H1 (cell line): ENCODE data around the gene TPSD1. TPM values are rescaled to one million over a fixed set of nuclear protein-coding genes. Genes with fewer than 3 reads are reported as not detected.

Experiments
- CTCF ChIA-PET: fragments of 300-600 bp; sonication (Branson Sonifier 250); formaldehyde crosslinking; loops from one replicate; lab custom pipeline; 2021; ENCODE audit not compliant: partially characterized antibody; lab: Charles Lee
- POLR2A ChIA-PET: fragments of 300-600 bp; sonication (Branson Sonifier 250); formaldehyde crosslinking; loops from one replicate; lab custom pipeline; 2021; ENCODE audit warnings: inconsistent platforms; ENCODE audit not compliant: partially characterized antibody; lab: Charles Lee
- DNase-seq, 2 experiments: peaks; one replicate each; pipeline versions ENCODE4 v3.0.0 to v3.0.0-alpha.2; 2010 to 2022; ENCODE audit warnings: low spot score in 2 of 2, low read depth in 1 of 2, mixed read lengths in 1 of 2
- FAIRE-seq: peaks from 2 replicates; lab custom pipeline; 2011; peaks lifted over from hg19 to GRCh38; lab: Jason Lieb, UNC
- H2AFZ ChIP-seq: 2 replicates; pipeline ENCODE4 v1.8.1; 2012; ENCODE audit warnings: low read length, inconsistent platforms
- H2AK5ac ChIP-seq: 2 replicates; pipeline ENCODE4 v1.6.1; 2013; ENCODE audit warnings: low read depth, low read length
- H2BK120ac ChIP-seq: replicated peaks from 2 replicates; pipeline ENCODE3; 2013; ENCODE audit warnings: low read depth, low read length, inconsistent platforms
- H2BK12ac ChIP-seq: 2 replicates; pipeline ENCODE4 v1.6.1; 2013; ENCODE audit warnings: low read depth, low read length
- H2BK15ac ChIP-seq: 2 replicates; pipeline ENCODE4 v1.6.1; 2013; ENCODE audit warnings: low read length
- H2BK20ac ChIP-seq: 2 replicates; pipeline ENCODE4 v1.6.1; 2013; ENCODE audit warnings: low read length
- H2BK5ac ChIP-seq: 2 replicates; pipeline ENCODE4 v1.6.1; 2013; ENCODE audit warnings: low read depth, low read length
- H3K14ac ChIP-seq: 2 replicates; pipeline ENCODE4 v1.6.1; 2013; ENCODE audit warnings: inconsistent platforms; ENCODE audit not compliant: insufficient read length
- H3K18ac ChIP-seq: 2 replicates; pipeline ENCODE4 v1.6.1; 2013; ENCODE audit warnings: low read length; ENCODE audit errors: extremely low read depth
- H3K23ac ChIP-seq: 2 replicates; pipeline ENCODE4 v1.6.1; 2013; ENCODE audit warnings: inconsistent platforms; ENCODE audit not compliant: insufficient read length
- H3K23me2 ChIP-seq: 2 replicates; pipeline ENCODE4 v1.6.1; 2013; ENCODE audit warnings: low read depth, low read length
- H3K27ac ChIP-seq: 2 replicates; pipeline ENCODE4 v1.6.1; 2011; ENCODE audit warnings: low read depth, low read length, inconsistent platforms
- H3K27me3 ChIP-seq, 4 experiments: replicated peaks in 1 of 4; 1 replicate in 1 of 4; 2 replicates in 3 of 4; pipeline versions ENCODE4 v1.6.1 to v1.8.1; 2011 to 2013; ENCODE audit warnings: low read length in 3 of 4, mild to moderate bottlenecking in 3 of 4, inconsistent platforms in 2 of 4, mixed read lengths in 2 of 4, moderate library complexity in 1 of 4; ENCODE audit not compliant: control insufficient read depth in 3 of 4, insufficient read depth in 3 of 4; ENCODE audit errors: extremely low read depth in 1 of 4
- H3K36me3 ChIP-seq, 4 experiments: 2 replicates each; pipeline versions ENCODE4 v1.6.1 to v1.8.1; 2011 to 2013; ENCODE audit warnings: mild to moderate bottlenecking in 4 of 4, low read length in 3 of 4, moderate library complexity in 2 of 4, control low read depth in 1 of 4, inconsistent platforms in 1 of 4; ENCODE audit not compliant: insufficient read depth in 4 of 4, control insufficient read depth in 2 of 4
- H3K4ac ChIP-seq: replicated peaks from 2 replicates; pipeline ENCODE3; 2013; ENCODE audit warnings: low read length, low read depth, mixed read lengths, inconsistent platforms; ENCODE audit not compliant: insufficient read length
- H3K4me1 ChIP-seq, 4 experiments: replicated peaks in 1 of 4; 1 replicate in 1 of 4; 2 replicates in 3 of 4; pipeline versions ENCODE4 v1.6.1 to v1.8.1; 2011 to 2013; ENCODE audit warnings: low read length in 3 of 4, inconsistent platforms in 2 of 4, mixed read lengths in 1 of 4; ENCODE audit not compliant: insufficient read depth in 4 of 4, control insufficient read depth in 3 of 4
- H3K4me2 ChIP-seq, 2 experiments: 2 replicates each; pipeline versions ENCODE4 v1.6.1 to v1.8.1; 2011 to 2013; ENCODE audit warnings: low read depth in 2 of 2, low read length in 2 of 2, control low read depth in 1 of 2, inconsistent platforms in 1 of 2, mild to moderate bottlenecking in 1 of 2; ENCODE audit not compliant: insufficient read depth in 1 of 2
- H3K4me3 ChIP-seq, 4 experiments: fragments of 200-600, 300-600 bp in 1 of 4; sonication (generic), shearing (Covaris generic), sonication (Bioruptor Twin) in 1 of 4; 2 replicates each; pipeline versions ENCODE4 v1.5.1 to v1.8.1; 2011 to 2016; ENCODE audit warnings: low read length in 4 of 4, low read depth in 3 of 4, control low read depth in 2 of 4, inconsistent platforms in 2 of 4, mild to moderate bottlenecking in 2 of 4, mixed read lengths in 1 of 4, moderate library complexity in 1 of 4; ENCODE audit not compliant: insufficient read depth in 2 of 4; ENCODE audit errors: extremely low read depth in 1 of 4
- H3K56ac ChIP-seq: replicated peaks from 2 replicates; pipeline ENCODE3; 2013; ENCODE audit warnings: low read depth, mild to moderate bottlenecking, mixed read lengths, low read length, inconsistent platforms; ENCODE audit not compliant: insufficient read length
- H3K79me1 ChIP-seq: 2 replicates; pipeline ENCODE4 v1.6.1; 2013; ENCODE audit warnings: low read depth, low read length, control low read depth
- H3K79me2 ChIP-seq, 2 experiments: 2 replicates each; pipeline versions ENCODE4 v1.6.1 to v1.8.1; 2012 to 2013; ENCODE audit warnings: low read length in 2 of 2, mild to moderate bottlenecking in 2 of 2, inconsistent platforms in 1 of 2; ENCODE audit not compliant: insufficient read depth in 2 of 2, control insufficient read depth in 1 of 2
- H3K9ac ChIP-seq, 4 experiments: replicated peaks in 1 of 4; 1 replicate in 1 of 4; 2 replicates in 3 of 4; pipeline versions ENCODE4 v1.6.1 to v1.8.1; 2011 to 2013; ENCODE audit warnings: low read depth in 3 of 4, low read length in 3 of 4, control low read depth in 2 of 4, mild to moderate bottlenecking in 2 of 4, moderate library complexity in 2 of 4, inconsistent platforms in 1 of 4; ENCODE audit errors: extremely low read depth in 1 of 4
- H3K9me3 ChIP-seq, 2 experiments: 2 replicates each; pipeline versions ENCODE4 v1.6.1 to v1.8.1; 2012 to 2013; ENCODE audit warnings: mild to moderate bottlenecking in 2 of 2, moderate library complexity in 2 of 2, control low read depth in 1 of 2, inconsistent platforms in 1 of 2, low read depth in 1 of 2, low read length in 1 of 2, mixed read lengths in 1 of 2; ENCODE audit not compliant: insufficient read depth in 2 of 2
- H4K20me1 ChIP-seq, 2 experiments: replicated peaks in 1 of 2; 2 replicates each; pipeline versions ENCODE3 to v1.8.1; 2011 to 2013; ENCODE audit warnings: inconsistent platforms in 2 of 2, low read length in 2 of 2, mild to moderate bottlenecking in 1 of 2; ENCODE audit not compliant: insufficient read depth in 2 of 2, control insufficient read depth in 1 of 2
- H4K5ac ChIP-seq: 2 replicates; pipeline ENCODE4 v1.6.1; 2013; ENCODE audit warnings: low read length, low read depth, mixed read lengths, inconsistent platforms; ENCODE audit not compliant: insufficient read length
- H4K8ac ChIP-seq: 2 replicates; pipeline ENCODE4 v1.8.0; 2013; ENCODE audit warnings: mild to moderate bottlenecking, moderate library complexity, low read length, inconsistent platforms; ENCODE audit not compliant: insufficient read depth; ENCODE audit errors: extremely low read depth
- H4K91ac ChIP-seq: replicated peaks from 2 replicates; pipeline ENCODE3; 2013; ENCODE audit warnings: low read length, mixed read lengths, inconsistent platforms; ENCODE audit not compliant: insufficient read length
- CEBPB ChIP-seq: IDR thresholded peaks from 2 replicates; pipeline ENCODE4 v1.6.1; 2012; ENCODE audit warnings: low read depth, low read length
- EGR1 ChIP-seq: IDR thresholded peaks from 2 replicates; pipeline ENCODE4 v1.6.1; 2011; ENCODE audit warnings: low read depth, low read length, borderline replicate concordance
- EP300 ChIP-seq, 2 experiments: IDR thresholded peaks; 1 replicate in 1 of 2; 2 replicates in 1 of 2; pipeline ENCODE4 v1.6.1; 2011 to 2012; ENCODE audit warnings: low read depth in 2 of 2, low read length in 2 of 2, mild to moderate bottlenecking in 2 of 2, borderline replicate concordance in 1 of 2, inconsistent platforms in 1 of 2, moderate library complexity in 1 of 2
- GABPA ChIP-seq: IDR thresholded peaks from 2 replicates; pipeline ENCODE4 v1.6.1; 2011; ENCODE audit warnings: mild to moderate bottlenecking, low read length, moderate library complexity, borderline replicate concordance; ENCODE audit not compliant: insufficient read depth
- GTF2F1 ChIP-seq: IDR thresholded peaks from 2 replicates; pipeline ENCODE4 v1.6.1; 2012; ENCODE audit warnings: low read depth, low read length, improper control_type of control experiment, borderline replicate concordance
- RNF2 ChIP-seq: fragments of 200-900, 300-1000 bp; sonication (generic); IDR thresholded peaks from 2 replicates; pipeline ENCODE4 v1.7.1; 2016; ENCODE audit warnings: borderline replicate concordance, low read depth, mild to moderate bottlenecking, antibody characterized with exemption, low read length; ENCODE audit not compliant: poor library complexity, severe bottlenecking; ENCODE audit errors: missing control alignments
- RXRA ChIP-seq: IDR thresholded peaks from 2 replicates; pipeline ENCODE4 v1.6.1; 2011; ENCODE audit warnings: low read depth, mild to moderate bottlenecking, low read length, moderate library complexity; ENCODE audit not compliant: insufficient read depth
- TEAD4 ChIP-seq: IDR thresholded peaks from 2 replicates; pipeline ENCODE4 v1.6.1; 2012; ENCODE audit warnings: low read depth, low read length, inconsistent platforms, mixed read lengths
- ZNF274 ChIP-seq: IDR thresholded peaks from 2 replicates; pipeline ENCODE4 v1.7.0; 2012; ENCODE audit warnings: low read length, borderline replicate concordance; ENCODE audit errors: extremely low read depth
- WGBS, 2 experiments: shearing (Covaris generic) in 1 of 2; methylation state at CpG; one replicate each; pipeline versions ENCODE4 v1.1.6 to v1.1.7; 2013 to 2015; ENCODE audit warnings: low lambda C conversion rate in 2 of 2, mixed read lengths in 2 of 2, inconsistent platforms in 1 of 2, low coverage in 1 of 2, missing lambda C conversion rate in 1 of 2; ENCODE audit not compliant: insufficient replicate concordance in 2 of 2, insufficient coverage in 1 of 2, insufficient read length in 1 of 2; ENCODE audit errors: extremely low coverage in 1 of 2, missing lambda C conversion rate in 1 of 2; 5-methylcytosine and 5-hydroxymethylcytosine counted together
- polyA plus RNA-seq, 7 experiments: library from polyadenylated mRNA; depleted of rRNA in 3 of 7; stranded (reverse) in 5 of 7; unstranded in 2 of 7; fragments of >200 nt in 5 of 7; fragments of 200-250 nt in 2 of 7; gene quantifications; 1 replicate in 5 of 7; 2 replicates in 1 of 7; 4 replicates in 1 of 7; pipeline versions ENCODE4 v1.2.1 to v1.2.3, GENCODE V29; 2011 to 2013; ENCODE audit warnings: missing spikeins in 2 of 7, mixed read lengths in 2 of 7
- total RNA-seq: library from RNA; stranded (reverse); fragmentation: NEBNext Ultra II Directional; extraction: Animal tissue kit (Norgen Biotek cat#: 25700); gene quantifications from 2 replicates; pipeline ENCODE4 v1.2.1, GENCODE V29; 2021

The TPSD1 gene
- total and polyA plus RNA-seq, 2 of the 8 experiments (the other 6 are each of a cell fraction or from before 2014, with no cell fraction given): 0.26 TPM; not detected in 1

DNA sequence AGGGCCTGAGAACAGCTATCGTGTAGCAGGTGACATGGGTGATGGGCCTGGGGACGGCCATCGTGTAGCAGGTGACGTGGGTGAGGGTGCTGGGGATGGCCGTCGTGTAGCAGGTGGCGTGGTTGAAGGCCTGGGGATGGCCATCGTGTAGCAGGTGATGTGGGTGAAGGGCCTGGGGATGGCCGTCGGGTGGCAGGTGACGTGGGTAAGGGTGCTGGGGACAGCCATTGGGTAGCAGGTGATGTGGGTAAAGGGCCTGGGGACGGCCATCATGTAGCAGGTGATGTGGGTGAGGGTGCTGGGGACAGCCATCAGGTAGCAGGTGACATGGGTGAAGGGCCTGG is 15.5 kb downstream of the TPSD1 start:
- no peak for DNase-seq
- Histone ChIP-seq H2AFZ (no peak overlapping the region), H2BK5ac (no peak overlapping the region; the same call in 1 of the 2 replicates), H3K9ac (no peak overlapping the region), H3K9me3 (no peaks in the 10 kb centered on the region; a peak in 1 of 4 replicates), H3K23me2 (peaks cover 3% of the 10 kb centered on the region; the same call in 1 of the 2 replicates), H4K8ac (no peak overlapping the region), H3K4me2 (no peak overlapping the region), H3K56ac (no peak overlapping the region), H2AK5ac (no peak overlapping the region), H3K4me1 (no peaks in the 10 kb centered on the region), H4K5ac (no peak overlapping the region), H3K27me3 (0 out of 7 replicates have a peak, but pooled peaks cover 0 to 1% (median 0%) of the 10 kb centered on the region in 4 experiments), H3K14ac (no peak overlapping the region), H3K18ac (no peak overlapping the region), H3K27ac (no peak overlapping the region), H3K4me3 (no peak overlapping the region), H2BK120ac (no peak overlapping the region), H3K4ac (no peak overlapping the region), H3K36me3 (no peaks in the 10 kb centered on the region), H4K91ac (no peak overlapping the region), H3K79me1 (no peaks in the 10 kb centered on the region), H2BK15ac (no peak overlapping the region), H4K20me1 (peaks cover 0 to 2% of the 10 kb centered on the region in 2 experiments), H3K23ac (no peak overlapping the region), H3K79me2 (no peaks in the 10 kb centered on the region), H2BK12ac (peak overlapping the region; percentile 68; the same call in 1 of the 2 replicates), H2BK20ac (no peak overlapping the region)
- no peak for FAIRE-seq
- POLR2A ChIA-PET: interaction anchor here (1.3 kb wide), 1 partner anchor 8 kb away, joined by 5 read pairs; no protein-coding TSS in a partner anchor
- CTCF ChIA-PET: interaction anchor here (0.7 to 1.4 kb wide), 3 partner anchors 29 to 668 kb away, joined by 3 to 4 read pairs (median 4); no protein-coding TSS in a partner anchor
- 86% methylated on average over 12 of the region's 12 CpGs; no CpG with 5 or more reads in 1 of the 2 experiments for WGBS, 2 experiments
- no peak for TF ChIP-seq EGR1
- TF ChIP-seq RXRA: no peak
- no peak for TF ChIP-seq GTF2F1
- TF ChIP-seq RNF2: no peak
- TF ChIP-seq TEAD4: no peak
- no peak for TF ChIP-seq EP300 (IDR thresholded peaks at IDR 0.05; ENCODE audit: borderline replicate concordance in 1 of 2, low read depth in 2 of 2, low read length in 2 of 2)
- no peak for TF ChIP-seq CEBPB
- no peak for TF ChIP-seq GABPA
- no peak for TF ChIP-seq ZNF274
